ENCODE data around the gene CDH12. TPM values are rescaled to one million over a fixed set of nuclear protein-coding genes. Genes with fewer than 3 reads are reported as not detected.
"Not testable (repeated sequence)": the region's sequence is repeated elsewhere in the genome, so short reads cannot be mapped to it uniquely, and the experiment has no call there.

Gene CDH12
- polyA plus RNA-seq, 1 donor: 1.3 TPM

- no peak for DNase-seq (ENCODE audit: low read depth)
These were observed 202.6 kb downstream of the CDH12 start for GRCh38 chr5:22650511-22650910.

- DNase-seq (ENCODE audit: low read depth): no peak
These were observed 204.1 kb downstream of the CDH12 start for GRCh38 chr5:22649074-22649473.

- no peak for DNase-seq (ENCODE audit: low read depth)
These were observed 208.3 kb downstream of the CDH12 start for GRCh38 chr5:22644859-22645258.

- DNase-seq (ENCODE audit: low read depth): peak; percentile 13
These were observed 209.8 kb downstream of the CDH12 start for GRCh38 chr5:22643356-22643755.

GRCh38 chr5:22631683-22632082 is 221.5 kb downstream of the CDH12 start:
- DNase-seq (ENCODE audit: low read depth): no peak

- no peak for DNase-seq (ENCODE audit: low read depth)
These were observed 226.1 kb downstream of the CDH12 start for GRCh38 chr5:22627029-22627428.

- DNase-seq (ENCODE audit: low read depth): no peak
These were observed 227.7 kb downstream of the CDH12 start for GRCh38 chr5:22625451-22625850.

- DNase-seq (ENCODE audit: low read depth): no peak
These were observed 232.1 kb downstream of the CDH12 start for GRCh38 chr5:22621084-22621483.

GRCh38 chr5:22615964-22616363 is 237.2 kb downstream of the CDH12 start:
- no peak for DNase-seq (ENCODE audit: low read depth)

- DNase-seq (ENCODE audit: low read depth): no peak
These were observed 238.6 kb downstream of the CDH12 start for GRCh38 chr5:22614486-22615094.

- DNase-seq (ENCODE audit: low read depth): no peak
These were observed 240.2 kb downstream of the CDH12 start for GRCh38 chr5:22612928-22613327.

- no peak for DNase-seq (ENCODE audit: low read depth)
These were observed 241.8 kb downstream of the CDH12 start for GRCh38 chr5:22611327-22611726.

GRCh38 chr5:22607498-22607897 is 245.6 kb downstream of the CDH12 start:
- DNase-seq (ENCODE audit: low read depth): not testable (repeated sequence)

GRCh38 chr5:22605473-22605872 is 247.7 kb downstream of the CDH12 start:
- no peak for DNase-seq (ENCODE audit: low read depth)

- DNase-seq (ENCODE audit: low read depth): no peak
These were observed 248.4 kb downstream of the CDH12 start for GRCh38 chr5:22604711-22605110.

GRCh38 chr5:22598796-22599195 is 254.3 kb downstream of the CDH12 start:
- no peak for DNase-seq (ENCODE audit: low read depth)

- DNase-seq (ENCODE audit: low read depth): no peak
These were observed 256.7 kb downstream of the CDH12 start for GRCh38 chr5:22596404-22596970.

GRCh38 chr5:22594491-22594890 is 258.7 kb downstream of the CDH12 start:
- no peak for DNase-seq (ENCODE audit: low read depth)

GRCh38 chr5:22593592-22593991 is 259.6 kb downstream of the CDH12 start:
- DNase-seq (ENCODE audit: low read depth): no peak

- no peak for DNase-seq (ENCODE audit: low read depth)
These were observed 261.7 kb downstream of the CDH12 start for GRCh38 chr5:22591461-22591860.

- no peak for DNase-seq (ENCODE audit: low read depth)
These were observed 262.4 kb downstream of the CDH12 start for GRCh38 chr5:22590677-22591268.

GRCh38 chr5:22577711-22578110 is 275.4 kb downstream of the CDH12 start:
- no peak for DNase-seq (ENCODE audit: low read depth)

GRCh38 chr5:22577006-22577405 is 276.1 kb downstream of the CDH12 start:
- no peak for DNase-seq (ENCODE audit: low read depth)

- no peak for DNase-seq (ENCODE audit: low read depth)
These were observed 280.2 kb downstream of the CDH12 start for GRCh38 chr5:22572941-22573340.
